Endodermal cell (in vitro differentiated cells): Measurements from ENCODE around the gene RABGAP1L. TPM values are rescaled to one million over a fixed set of nuclear protein-coding genes. Genes with fewer than 3 reads are reported as not detected.

Source experiments
- DNase-seq: peaks from one replicate; pipeline ENCODE4 v3.0.0-alpha.2; 2017
- H3K27ac ChIP-seq: 2 replicates; pipeline ENCODE4 v1.5.1; 2013; ENCODE audit warnings: mild to moderate bottlenecking, low read depth, low read length, moderate library complexity
- H3K27me3 ChIP-seq: 2 replicates; pipeline ENCODE4 v1.6.1; 2013; ENCODE audit warnings: mild to moderate bottlenecking, low read length, moderate library complexity; ENCODE audit not compliant: insufficient read depth, control insufficient read depth, poor library complexity, severe bottlenecking
- H3K36me3 ChIP-seq: 2 replicates; pipeline ENCODE4 v1.7.0; 2013; ENCODE audit warnings: mild to moderate bottlenecking, low read length, moderate library complexity; ENCODE audit not compliant: control insufficient read depth, insufficient read depth
- H3K4me1 ChIP-seq: one replicate; pipeline ENCODE4 v1.7.0; 2013; ENCODE audit warnings: low read length; ENCODE audit not compliant: control insufficient read depth, insufficient read depth
- H3K4me3 ChIP-seq: 2 replicates; pipeline ENCODE4 v1.5.1; 2013; ENCODE audit warnings: mild to moderate bottlenecking, low read length, moderate library complexity
- H3K9ac ChIP-seq: 2 replicates; pipeline ENCODE4 v1.6.1; 2013; ENCODE audit warnings: mild to moderate bottlenecking, low read length, moderate library complexity; ENCODE audit not compliant: poor library complexity, severe bottlenecking; ENCODE audit errors: extremely low read depth
- H3K9me3 ChIP-seq: 2 replicates; pipeline ENCODE4 v1.6.1; 2013; ENCODE audit warnings: mild to moderate bottlenecking, low read length, moderate library complexity; ENCODE audit not compliant: control insufficient read depth
- H3K27ac Mint-ChIP-seq: 2 replicates; pipeline ENCODE4 v1.8.0; 2020; ENCODE audit warnings: mixed read lengths
- H3K27me3 Mint-ChIP-seq: 2 replicates; pipeline ENCODE4 v1.8.0; 2021; ENCODE audit warnings: mild to moderate bottlenecking, mixed read lengths; ENCODE audit not compliant: insufficient read depth
- H3K36me3 Mint-ChIP-seq: 2 replicates; pipeline ENCODE4 v1.8.0; 2020; ENCODE audit warnings: low read depth, mixed read lengths
- H3K4me1 Mint-ChIP-seq: 2 replicates; pipeline ENCODE4 v1.8.0; 2020; ENCODE audit warnings: mixed read lengths
- H3K4me3 Mint-ChIP-seq: 2 replicates; pipeline ENCODE4 v1.8.0; 2020; ENCODE audit warnings: mild to moderate bottlenecking, moderate library complexity, mixed read lengths
- H3K9me3 Mint-ChIP-seq: 2 replicates; pipeline ENCODE4 v1.8.0; 2020; ENCODE audit warnings: mild to moderate bottlenecking, mixed read lengths
- CTCF ChIP-seq: fragments of 200-600 bp; sonication (generic); conservative IDR thresholded peaks from 2 replicates; pipeline ENCODE4 v1.5.0; 2021; ENCODE audit warnings: antibody characterized with exemption, mild to moderate bottlenecking
- WGBS, 2 experiments: methylation state at CpG; one replicate each; pipeline versions ENCODE4 v1.1.5 to v1.1.7; 2013; ENCODE audit warnings: missing lambda C conversion rate in 2 of 2, mixed read lengths in 1 of 2; ENCODE audit not compliant: insufficient coverage in 1 of 2, insufficient read length in 1 of 2; 5-methylcytosine and 5-hydroxymethylcytosine counted together
- total RNA-seq, 2 donors: library from RNA; stranded (reverse); fragmentation: NEBNext Ultra II Directional in 1 of 2; extraction: Animal tissue kit (Norgen Biotek cat#: 25700) in 1 of 2; gene quantifications; 2 replicates in 1 of 2; 3 replicates in 1 of 2; pipeline ENCODE4 v1.2.1, GENCODE V29; 2021

RABGAP1L gene
- total RNA-seq, 2 donors from 2014 or later = 32.5 to 36.9 TPM

- Histone ChIP-seq H3K36me3 (peaks cover 6% of the 10 kb centered on the region), H3K4me1 (no peaks in the 10 kb centered on the region), H3K27ac (no peak overlapping the region), H3K9ac (no peak overlapping the region), H3K9me3 (no peaks in the 10 kb centered on the region), H3K27me3 (no peaks in the 10 kb centered on the region), H3K4me3 (no peak overlapping the region)
- H3K27me3 Mint-ChIP-seq = no peaks in the 10 kb centered on the region
- no peak for TF ChIP-seq CTCF
- H3K4me3 Mint-ChIP-seq = no peak overlapping the region
- H3K36me3 Mint-ChIP-seq = peaks cover 8% of the 10 kb centered on the region
- H3K27ac Mint-ChIP-seq = no peak overlapping the region
- no peak for DNase-seq
- peaks cover 21% of the 10 kb centered on the region for H3K4me1 Mint-ChIP-seq
- 93 to 94% methylated on average over 5 to 6 of the region's 6 CpGs for WGBS, 2 experiments
- H3K9me3 Mint-ChIP-seq = no peaks in the 10 kb centered on the region
These were observed 831.2 kb downstream of the RABGAP1L start for GRCh38 chr1:174990382-174990999.

GRCh38 chr1:174991473-174991872 is 832.2 kb downstream of the RABGAP1L start:
- DNase-seq = no peak
- Histone ChIP-seq H3K9me3 (no peaks in the 10 kb centered on the region), H3K4me1 (no peaks in the 10 kb centered on the region), H3K27ac (no peak overlapping the region), H3K4me3 (no peak overlapping the region), H3K36me3 (peaks cover 10% of the 10 kb centered on the region), H3K9ac (no peak overlapping the region), H3K27me3 (no peaks in the 10 kb centered on the region)
- Mint-ChIP-seq H3K9me3 (no peaks in the 10 kb centered on the region), H3K36me3 (peaks cover 8% of the 10 kb centered on the region), H3K4me1 (peaks cover 14% of the 10 kb centered on the region), H3K4me3 (no peak overlapping the region), H3K27me3 (no peaks in the 10 kb centered on the region), H3K27ac (no peak overlapping the region)
- TF ChIP-seq CTCF = no peak
- WGBS, 2 experiments = 88 to 100% methylated on average over 1 of the region's 1 CpG

- Histone ChIP-seq H3K36me3 (peaks cover 5% of the 10 kb centered on the region), H3K4me3 (no peak overlapping the region), H3K4me1 (no peaks in the 10 kb centered on the region), H3K27ac (no peak overlapping the region), H3K9me3 (no peaks in the 10 kb centered on the region), H3K9ac (no peak overlapping the region), H3K27me3 (no peaks in the 10 kb centered on the region)
- Mint-ChIP-seq H3K27me3 (no peaks in the 10 kb centered on the region), H3K4me3 (no peak overlapping the region), H3K4me1 (peaks cover 13% of the 10 kb centered on the region), H3K27ac (no peak overlapping the region), H3K36me3 (peaks cover 1% of the 10 kb centered on the region), H3K9me3 (no peaks in the 10 kb centered on the region)
- WGBS, 2 experiments = 89 to 95% methylated on average over 3 of the region's 3 CpGs
- no peak for DNase-seq
- no peak for TF ChIP-seq CTCF
These were observed 835.8 kb downstream of the RABGAP1L start for GRCh38 chr1:174995121-174995520.
